Retinal pigment epithelial cell (primary cell): ENCODE data around the gene ASCC1.
"Not testable (repeated sequence)": the region's sequence is repeated elsewhere in the genome, so short reads cannot be mapped to it uniquely, and the experiment has no call there.

Source experiments
- DNase-seq: peaks from one replicate; pipeline ENCODE4 v3.0.0-alpha.2; 2010; ENCODE audit warnings: low read depth
- H3K4me3 ChIP-seq: 2 replicates; pipeline ENCODE4 v1.5.1; 2011; ENCODE audit warnings: mild to moderate bottlenecking, low read length, control low read depth, moderate library complexity
- TF ChIP-seq, protein P1 (sequence below): conservative IDR thresholded peaks from 2 replicates; pipeline ENCODE4 v1.5.1; 2011; ENCODE audit warnings: low read depth, low read length, control low read depth, inconsistent platforms

The ASCC1 gene

GRCh38 chr10:72146559-72147323, 69.3 kb downstream of the ASCC1 start:
- TF ChIP-seq, protein P1, sequence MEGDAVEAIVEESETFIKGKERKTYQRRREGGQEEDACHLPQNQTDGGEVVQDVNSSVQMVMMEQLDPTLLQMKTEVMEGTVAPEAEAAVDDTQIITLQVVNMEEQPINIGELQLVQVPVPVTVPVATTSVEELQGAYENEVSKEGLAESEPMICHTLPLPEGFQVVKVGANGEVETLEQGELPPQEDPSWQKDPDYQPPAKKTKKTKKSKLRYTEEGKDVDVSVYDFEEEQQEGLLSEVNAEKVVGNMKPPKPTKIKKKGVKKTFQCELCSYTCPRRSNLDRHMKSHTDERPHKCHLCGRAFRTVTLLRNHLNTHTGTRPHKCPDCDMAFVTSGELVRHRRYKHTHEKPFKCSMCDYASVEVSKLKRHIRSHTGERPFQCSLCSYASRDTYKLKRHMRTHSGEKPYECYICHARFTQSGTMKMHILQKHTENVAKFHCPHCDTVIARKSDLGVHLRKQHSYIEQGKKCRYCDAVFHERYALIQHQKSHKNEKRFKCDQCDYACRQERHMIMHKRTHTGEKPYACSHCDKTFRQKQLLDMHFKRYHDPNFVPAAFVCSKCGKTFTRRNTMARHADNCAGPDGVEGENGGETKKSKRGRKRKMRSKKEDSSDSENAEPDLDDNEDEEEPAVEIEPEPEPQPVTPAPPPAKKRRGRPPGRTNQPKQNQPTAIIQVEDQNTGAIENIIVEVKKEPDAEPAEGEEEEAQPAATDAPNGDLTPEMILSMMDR: no peak
- DNase-seq: no peak
- H3K4me3 ChIP-seq: no peak overlapping the region

DNA sequence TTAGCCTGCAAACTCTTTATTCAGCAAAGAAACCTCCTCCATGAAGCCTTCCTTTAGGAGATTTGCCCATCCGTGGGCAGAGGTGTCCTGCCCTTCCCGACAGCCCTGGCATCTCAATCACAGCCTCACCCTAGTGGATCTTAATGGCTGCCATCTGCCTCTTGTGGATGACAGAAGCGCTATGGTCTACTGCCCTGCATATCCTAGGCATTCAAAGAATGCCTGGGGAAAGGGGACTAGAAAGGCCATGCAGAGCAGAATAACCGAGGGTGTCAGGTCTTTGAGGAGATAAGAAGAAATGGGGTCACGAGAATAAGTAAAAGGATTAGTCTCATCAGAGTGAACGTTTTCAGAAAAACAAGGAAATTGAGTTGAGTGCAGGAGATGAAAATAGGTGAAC, 70.0 kb downstream of the ASCC1 start:
- no peak for DNase-seq
- no peak overlapping the region for H3K4me3 ChIP-seq
- TF ChIP-seq, protein P1: no peak

- H3K4me3 ChIP-seq: no peak overlapping the region
- DNase-seq: no peak
- TF ChIP-seq, protein P1: no peak
These were observed 70.4 kb downstream of the ASCC1 start for GRCh38 chr10:72145657-72146056.

DNA sequence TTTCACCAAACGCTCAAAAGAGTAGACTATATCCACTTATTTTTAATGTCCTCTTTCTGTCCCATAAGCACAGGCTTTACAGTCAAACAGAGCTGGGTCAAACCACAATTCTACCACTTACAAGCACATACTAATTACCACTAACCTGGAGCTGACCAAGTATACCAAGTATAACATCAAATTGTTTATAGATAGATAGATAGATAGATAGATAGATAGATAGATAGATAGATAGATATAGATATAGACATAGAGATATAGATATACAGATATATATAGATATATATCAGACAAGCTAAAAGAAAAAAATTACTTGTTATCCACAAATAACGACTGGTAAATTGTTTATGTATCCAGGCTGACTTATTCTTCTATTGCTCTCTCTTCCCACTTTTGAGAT, 75.2 kb downstream of the ASCC1 start:
- DNase-seq: no peak
- H3K4me3 ChIP-seq: no peak overlapping the region
- TF ChIP-seq, protein P1: no peak

DNA sequence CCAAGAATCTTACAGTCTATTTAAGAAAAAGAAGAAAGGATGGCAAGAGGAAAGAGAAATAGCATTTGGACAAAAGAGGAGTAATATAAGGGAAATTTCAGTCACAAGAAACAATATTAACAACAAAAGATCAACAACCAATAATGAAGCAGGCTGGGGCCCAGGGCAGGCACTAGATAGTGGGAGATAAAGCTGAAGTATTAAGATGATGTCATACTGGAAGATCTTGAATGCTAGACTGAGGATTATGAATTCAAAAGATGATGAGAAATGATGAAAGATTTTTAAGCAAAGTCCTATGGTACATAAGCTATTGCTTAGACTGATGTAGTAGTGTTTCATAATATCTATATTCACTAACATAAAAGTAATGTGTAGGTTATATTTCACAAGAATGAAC, 75.9 kb downstream of the ASCC1 start:
- TF ChIP-seq, protein P1: no peak
- no peak overlapping the region for H3K4me3 ChIP-seq
- no peak for DNase-seq

GRCh38 chr10:72137583-72137982, 78.5 kb downstream of the ASCC1 start:
- no peak for DNase-seq
- TF ChIP-seq, protein P1: no peak
- no peak overlapping the region for H3K4me3 ChIP-seq

DNA sequence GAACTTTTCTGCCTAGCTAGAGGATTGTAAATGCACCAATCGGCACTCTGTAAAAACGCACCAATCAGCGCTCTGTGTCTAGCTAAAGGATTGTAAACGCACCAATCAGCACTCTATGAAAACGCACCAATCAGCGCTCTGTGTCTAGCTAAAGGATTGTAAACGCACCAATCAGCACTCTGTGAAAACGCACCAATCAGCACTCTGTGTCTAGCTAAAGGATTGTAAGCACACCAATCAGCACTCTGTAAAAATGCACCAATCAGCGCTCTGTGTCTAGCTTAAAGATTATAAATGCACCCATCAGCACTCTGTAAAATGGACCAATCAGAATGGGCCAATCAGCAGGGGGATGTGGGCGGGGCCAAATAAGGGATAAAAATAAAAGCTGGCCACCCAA, 79.9 kb downstream of the ASCC1 start:
- not testable (repeated sequence) for H3K4me3 ChIP-seq, DNase-seq
